A549 (cell line): ENCODE measurements around the gene MYCT1. TPM values are rescaled to one million over a fixed set of nuclear protein-coding genes. Genes with fewer than 3 reads are reported as not detected.

Experiments
- ATAC-seq, 2 experiments: fragments of 200-7000 bp in 1 of 2; fragments of >200 bp in 1 of 2; cut with Nextera tagmentation in 1 of 2; cut with Tn5 transposase in 1 of 2; 3 replicates each; pipeline versions ENCODE4 v1.8.0 to v1.9.1; 2018 to 2020; ENCODE audit warnings: mild to moderate bottlenecking in 1 of 2, moderate library complexity in 1 of 2
- CTCF ChIA-PET: fragments of 300-600 bp; sonication (Branson Sonifier 250); formaldehyde crosslinking; extraction: SDS; loops from one replicate; lab custom pipeline; 2021; ENCODE audit warnings: antibody characterized with exemption, inconsistent platforms; lab: Yijun Ruan, JAX
- POLR2A ChIA-PET: fragments of 350-600 bp; formaldehyde crosslinking; extraction: SDS; loops from one replicate; lab custom pipeline; 2021; ENCODE audit warnings: antibody characterized with exemption, inconsistent platforms; lab: Yijun Ruan, JAX
- DNase-seq, 2 experiments: peaks; one replicate each; pipeline versions ENCODE4 v3.0.0 to v3.0.0-alpha.2; 2011 to 2016; ENCODE audit warnings: low read depth in 1 of 2, low spot score in 1 of 2
- FAIRE-seq: peaks from 2 replicates; lab custom pipeline; 2011; peaks lifted over from hg19 to GRCh38; lab: Jason Lieb, UNC
- H3K27ac ChIP-seq, 2 experiments: fragments of >200 bp; sonication (Bioruptor Twin); formaldehyde crosslinking; 3 replicates each; pipeline ENCODE4 v1.5.1; 2016 to 2017
- H3K4me1 ChIP-seq: fragments of >200 bp; sonication (Bioruptor Twin); formaldehyde crosslinking; 3 replicates; pipeline ENCODE4 v1.6.1; 2016
- H3K4me2 ChIP-seq: fragments of >200 bp; sonication (Bioruptor Twin); formaldehyde crosslinking; 3 replicates; pipeline ENCODE4 v1.6.1; 2016
- H3K4me3 ChIP-seq: fragments of >200 bp; sonication (Bioruptor Twin); formaldehyde crosslinking; 3 replicates; pipeline ENCODE4 v1.5.1; 2016
- H3K9me3 ChIP-seq: fragments of >200 bp; sonication (Bioruptor Twin); formaldehyde crosslinking; 3 replicates; pipeline ENCODE4 v1.6.1; 2016
- ATOH8 ChIP-seq: fragments of 250-450 bp; sonication (Bioruptor Pico); IDR thresholded peaks from 2 replicates; pipeline ENCODE4 v1.5.0; 2020; ENCODE audit warnings: low read depth, mild to moderate bottlenecking, moderate library complexity
- BCL3 ChIP-seq: fragments of >200 bp; sonication (Bioruptor Twin); formaldehyde crosslinking; IDR thresholded peaks from 3 replicates; pipeline ENCODE4 v1.6.1; 2016
- CHD4 ChIP-seq: fragments of 200-600 bp; sonication (generic); IDR thresholded peaks from 2 replicates; pipeline ENCODE4 v1.6.1; 2016; ENCODE audit warnings: antibody characterized with exemption, mild to moderate bottlenecking, borderline replicate concordance
- CTCF ChIP-seq: fragments of >200 bp; sonication (Bioruptor Twin); formaldehyde crosslinking; IDR thresholded peaks from 3 replicates; pipeline ENCODE4 v1.5.1; 2016
- ELK1 ChIP-seq: fragments of 150-350 bp; IDR thresholded peaks from 2 replicates; pipeline ENCODE4 v1.6.1; 2014; ENCODE audit warnings: low read depth, mild to moderate bottlenecking, low read length
- FOXS1 ChIP-seq: fragments of 250-450 bp; sonication (Bioruptor Pico); IDR thresholded peaks from 2 replicates; pipeline ENCODE4 v1.5.0; 2020; ENCODE audit warnings: mild to moderate bottlenecking, moderate library complexity
- GATA3 ChIP-seq: IDR thresholded peaks from 2 replicates; pipeline ENCODE4 v1.6.1; 2012; ENCODE audit warnings: borderline replicate concordance
- HDAC2 ChIP-seq: fragments of 200-600 bp; sonication (generic); IDR thresholded peaks from 2 replicates; pipeline ENCODE4 v1.6.1; 2016
- HOXB13 ChIP-seq: fragments of 250-450 bp; sonication (Bioruptor Pico); IDR thresholded peaks from 2 replicates; pipeline ENCODE4 v1.5.0; 2020; ENCODE audit warnings: low read depth, mild to moderate bottlenecking, moderate library complexity
- HOXB5 ChIP-seq: fragments of 250-450 bp; sonication (Bioruptor Pico); IDR thresholded peaks from 2 replicates; pipeline ENCODE4 v1.5.0; 2020; ENCODE audit warnings: mild to moderate bottlenecking, moderate library complexity
- JUN ChIP-seq, 2 experiments: fragments of >200 bp; sonication (Bioruptor Twin); formaldehyde crosslinking; IDR thresholded peaks; 2 replicates in 1 of 2; 3 replicates in 1 of 2; pipeline ENCODE4 v1.6.1; 2016 to 2017
- KDM5A ChIP-seq: fragments of 200-600 bp; sonication (generic); IDR thresholded peaks from 2 replicates; pipeline ENCODE4 v1.6.1; 2016; ENCODE audit warnings: antibody characterized with exemption, mild to moderate bottlenecking
- MAFK ChIP-seq: fragments of 450-650 bp; IDR thresholded peaks from 2 replicates; pipeline ENCODE4 v1.6.1; 2014; ENCODE audit not compliant: partially characterized antibody
- MAX ChIP-seq: IDR thresholded peaks from 2 replicates; pipeline ENCODE4 v1.6.1; 2012
- PBX3 ChIP-seq: IDR thresholded peaks from 2 replicates; pipeline ENCODE4 v1.6.1; 2012
- POLR2AphosphoS2 ChIP-seq: conservative IDR thresholded peaks from 2 replicates; pipeline ENCODE4 v1.6.1; 2012; ENCODE audit warnings: low read length, improper control_type of control experiment, inconsistent platforms
- RAD21 ChIP-seq, 2 experiments: fragments of >200 bp in 1 of 2; sonication (Bioruptor Twin) in 1 of 2; formaldehyde crosslinking in 1 of 2; IDR thresholded peaks in 1 of 2; conservative IDR thresholded peaks in 1 of 2; 2 replicates in 1 of 2; 3 replicates in 1 of 2; pipeline ENCODE4 v1.6.1; 2012 to 2018; ENCODE audit warnings: inconsistent platforms in 1 of 2
- REST ChIP-seq: fragments of 200-600 bp; sonication (generic); IDR thresholded peaks from 2 replicates; pipeline ENCODE4 v1.6.1; 2016; ENCODE audit warnings: antibody characterized with exemption, mild to moderate bottlenecking, moderate library complexity
- SMC3 ChIP-seq: fragments of >200 bp; sonication (Bioruptor Twin); formaldehyde crosslinking; IDR thresholded peaks from 3 replicates; pipeline ENCODE4 v1.6.1; 2018; ENCODE audit warnings: inconsistent platforms
- USF2 ChIP-seq: fragments of 450-650 bp; IDR thresholded peaks from 2 replicates; pipeline ENCODE4 v1.6.1; 2014; ENCODE audit warnings: antibody characterized with exemption
- ZC3H11A ChIP-seq: fragments of 450-650 bp; IDR thresholded peaks from 2 replicates; pipeline ENCODE4 v1.6.1; 2014; ENCODE audit warnings: antibody characterized with exemption, mild to moderate bottlenecking
- ZNF302 ChIP-seq: fragments of 250-450 bp; sonication (Bioruptor Pico); IDR thresholded peaks from 2 replicates; pipeline ENCODE4 v1.9.0; 2021; ENCODE audit warnings: inconsistent platforms, mild to moderate bottlenecking, moderate library complexity
- WGBS: methylation state at CpG from one replicate; pipeline ENCODE4 v1.1.6; 2017; ENCODE audit errors: missing lambda C conversion rate; 5-methylcytosine and 5-hydroxymethylcytosine counted together
- polyA plus RNA-seq, 4 experiments: library from polyadenylated mRNA; depleted of rRNA in 3 of 4; stranded (reverse); fragments of >200 nt; fragmentation: RNase III in 1 of 4; extraction: RNeasy Plus Mini Kit Qiagen cat#74134 plus additional on column Dnase treatment in 1 of 4; gene quantifications; 2 replicates in 3 of 4; 3 replicates in 1 of 4; pipeline ENCODE4 v1.2.3, GENCODE V29; 2011 to 2017

The MYCT1 gene
- polyA plus RNA-seq, 2 of the 4 experiments (the other 2 are of a cell fraction), result 0.04 TPM; not detected in 1

- FAIRE-seq (no peak), DNase-seq (peak in 1 of 2 experiments; percentile 16), ATAC-seq (no peak)
- no peak overlapping the region for H3K27ac ChIP-seq
- no peak overlapping the region for H3K4me2 ChIP-seq
- peaks cover 17% of the 10 kb centered on the region for H3K4me1 ChIP-seq
- H3K4me3 ChIP-seq, result no peak overlapping the region
- ChIA-PET POLR2A (no interaction called here), CTCF (interaction anchor here (0.7 to 3.0 kb wide), 11 partner anchors 13 to 276 kb away, joined by 3 to 43 read pairs (median 6); no protein-coding TSS in a partner anchor)
- 0% methylated on average over 1 of the region's 1 CpG for WGBS
- no peaks in the 10 kb centered on the region for H3K9me3 ChIP-seq
- TF ChIP-seq JUN (IDR thresholded peaks at IDR 0.05) (no peak), ATOH8 (CRISPR knock-in tag) (no peak), ELK1 (no peak), CTCF (peak; percentile 49), CHD4 (no peak), ZC3H11A (no peak), RAD21 (conservative IDR thresholded peaks at IDR 0.05 in 1 of 2, IDR thresholded peaks at IDR 0.05 in 1 of 2) (peak; percentile 50 to 68), HDAC2 (no peak), HOXB5 (CRISPR knock-in tag) (no peak), KDM5A (no peak), ZNF302 (no peak), GATA3 (no peak), SMC3 (peak; percentile 56; the same call in 2 of the 3 replicates), BCL3 (no peak), REST (no peak), MAFK (no peak)
- TF ChIP-seq, all 56 proteins: peak for 3
Measured at GRCh38 chr6:152748843-152749242, 51.1 kb downstream of the MYCT1 start.

- no peak overlapping the region for H3K4me2 ChIP-seq
- ATAC-seq (no peak), FAIRE-seq (no peak), DNase-seq (no peak)
- H3K9me3 ChIP-seq, result no peaks in the 10 kb centered on the region
- CTCF ChIA-PET, result interaction anchor here (0.7 to 3.0 kb wide), 10 partner anchors 12 to 276 kb away, joined by 3 to 43 read pairs (median 6); no protein-coding TSS in a partner anchor
- TF ChIP-seq USF2 (no peak), POLR2AphosphoS2 (no peak), HOXB13 (no peak), ZC3H11A (no peak), MAX (no peak), PBX3 (no peak), FOXS1 (CRISPR knock-in tag) (no peak)
- POLR2A ChIA-PET, result no interaction called here
- 22% methylated on average over 1 of the region's 1 CpG for WGBS
- H3K4me3 ChIP-seq, result no peak overlapping the region
- H3K27ac ChIP-seq, result no peak overlapping the region
- H3K4me1 ChIP-seq, result peaks cover 17% of the 10 kb centered on the region
Measured at GRCh38 chr6:152749336-152749735, 51.6 kb downstream of the MYCT1 start.
